K562 (cell line): Measurements from ENCODE around the gene CD4. TPM values are rescaled to one million over a fixed set of nuclear protein-coding genes. Genes with fewer than 3 reads are reported as not detected.

Experiments used
- ATAC-seq: fragments of 200-7000 bp; cut with Tn5 transposase; 3 replicates; pipeline ENCODE4 v1.9.1; 2020; ENCODE audit warnings: moderate library complexity
- BruUV-seq: library from RNA; stranded (reverse); fragments of 400-500 nt; replicated peaks from 2 replicates; lab custom pipeline; 2021; lab: Mats Ljungman, UMichigan
- CTCF ChIA-PET: fragments of 300-600 bp; formaldehyde crosslinking; extraction: SDS; loops from one replicate; lab custom pipeline; 2021; ENCODE audit warnings: low intra/inter-chr PET ratio; lab: Yijun Ruan, JAX
- POLR2A ChIA-PET: fragments of 300-600, 350-650 bp; sonication (Branson Sonifier 250); formaldehyde crosslinking; extraction: SDS; loops from one replicate; lab custom pipeline; 2021; ENCODE audit warnings: antibody characterized with exemption, inconsistent platforms; lab: Yijun Ruan, JAX
- DNase-seq, 4 experiments: peaks; one replicate each; pipeline versions ENCODE4 v3.0.0 to v3.0.0-alpha.2; 2011 to 2018; ENCODE audit warnings: low spot score in 3 of 4, mixed read lengths in 3 of 4; ENCODE audit errors: extremely low read depth in 1 of 4
- FAIRE-seq: peaks from 2 replicates; lab custom pipeline; 2011; peaks lifted over from hg19 to GRCh38; lab: Jason Lieb, UNC
- H2AFZ ChIP-seq: 2 replicates; pipeline ENCODE4 v1.6.0; 2011; ENCODE audit warnings: low read depth, low read length, control low read depth, inconsistent platforms
- H3K27ac ChIP-seq: fragments of 200-600 bp; 3 replicates; pipeline ENCODE4 v1.8.0; 2011; ENCODE audit warnings: low read depth, mild to moderate bottlenecking, control low read depth, inconsistent platforms, low read length, moderate library complexity, mixed read lengths; ENCODE audit errors: extremely low read depth
- H3K27me3 ChIP-seq, 2 experiments: fragments of 300-600 bp in 1 of 2; 2 replicates in 1 of 2; 3 replicates in 1 of 2; pipeline versions ENCODE4 v1.6.0 to v1.8.0; 2011; ENCODE audit warnings: inconsistent platforms in 2 of 2, low read length in 2 of 2, mild to moderate bottlenecking in 1 of 2, mixed read lengths in 1 of 2, moderate library complexity in 1 of 2; ENCODE audit not compliant: control insufficient read depth in 2 of 2, insufficient read depth in 2 of 2
- H3K36me3 ChIP-seq: fragments of 300-600 bp; 3 replicates; pipeline ENCODE4 v1.8.0; 2011; ENCODE audit warnings: mild to moderate bottlenecking, low read length, inconsistent platforms; ENCODE audit not compliant: control insufficient read depth, insufficient read depth
- H3K4me1 ChIP-seq, 2 experiments: fragments of 200-600 bp in 1 of 2; replicated peaks in 1 of 2; 2 replicates in 1 of 2; 3 replicates in 1 of 2; pipeline versions ENCODE4 v1.5.1 to v1.8.0; 2011; ENCODE audit warnings: inconsistent platforms in 2 of 2, low read length in 2 of 2, mild to moderate bottlenecking in 1 of 2, mixed read lengths in 1 of 2, moderate library complexity in 1 of 2; ENCODE audit not compliant: control insufficient read depth in 2 of 2, insufficient read depth in 2 of 2
- H3K4me2 ChIP-seq: 2 replicates; pipeline ENCODE4 v1.6.1; 2011; ENCODE audit warnings: low read length, control low read depth, inconsistent platforms, mixed read lengths; ENCODE audit not compliant: insufficient read depth
- H3K4me3 ChIP-seq: fragments of 200-600 bp; sonication (generic), shearing (Covaris generic); 2 replicates; pipeline ENCODE4 v1.5.1; 2016; ENCODE audit warnings: control low read depth, inconsistent platforms
- H3K79me2 ChIP-seq: fragments of 200-600 bp; 3 replicates; pipeline ENCODE4 v1.8.0; 2011; ENCODE audit warnings: low read length, inconsistent platforms; ENCODE audit not compliant: control insufficient read depth, insufficient read depth
- H3K9ac ChIP-seq, 2 experiments: 2 replicates each; pipeline versions ENCODE4 v1.6.0 to v1.6.1; 2011; ENCODE audit warnings: low read depth in 2 of 2, low read length in 2 of 2, control low read depth in 1 of 2, inconsistent platforms in 1 of 2, mild to moderate bottlenecking in 1 of 2, mixed read lengths in 1 of 2; ENCODE audit not compliant: insufficient read depth in 1 of 2
- H3K9me1 ChIP-seq: one replicate; pipeline ENCODE4 v1.6.0; 2011; ENCODE audit warnings: inconsistent platforms, mild to moderate bottlenecking, low read length, moderate library complexity; ENCODE audit not compliant: control insufficient read depth, insufficient read depth
- H3K9me3 ChIP-seq: replicated peaks from 2 replicates; pipeline ENCODE4 v1.5.1; 2011; ENCODE audit warnings: low read depth, low read length, inconsistent platforms; ENCODE audit not compliant: control insufficient read depth, insufficient read depth
- H4K20me1 ChIP-seq: replicated peaks from 2 replicates; pipeline ENCODE4 v1.6.1; 2011; ENCODE audit warnings: low read length, inconsistent platforms, mixed read lengths; ENCODE audit not compliant: control insufficient read depth, insufficient read depth
- E2F5 ChIP-seq: sonication (generic); formaldehyde crosslinking; IDR thresholded peaks from 2 replicates; pipeline ENCODE4 v1.8.0; 2022; ENCODE audit warnings: mild to moderate bottlenecking, missing genetic modification reagents
- MBD2 ChIP-seq: sonication (generic); IDR thresholded peaks from 2 replicates; pipeline ENCODE4 v1.6.1; 2016; ENCODE audit warnings: low read depth, borderline replicate concordance
- PRPF4 ChIP-seq: fragments of 200-400 bp; formaldehyde crosslinking; IDR thresholded peaks from one replicate; pipeline ENCODE4 v1.6.1; 2017; ENCODE audit warnings: low read length, low read depth, mild to moderate bottlenecking; ENCODE audit not compliant: insufficient read depth, poor library complexity, severe bottlenecking
- SAFB ChIP-seq: fragments of 200-400 bp; formaldehyde crosslinking; IDR thresholded peaks from 2 replicates; pipeline ENCODE4 v1.6.1; 2017; ENCODE audit warnings: low read depth, low read length, borderline replicate concordance
- WGBS: fragments of 100-300 bp; shearing (Covaris generic); methylation state at CpG from one replicate; pipeline ENCODE4 v1.1.6; 2016; ENCODE audit warnings: low coverage, mixed read lengths; ENCODE audit not compliant: insufficient coverage; ENCODE audit errors: missing lambda C conversion rate; 5-methylcytosine and 5-hydroxymethylcytosine counted together
- in situ Hi-C: fragments of 300-500 bp; cut with MboI; formaldehyde crosslinking; loops from 4 replicates; pipeline ENCODE4 v1.15.0; 2018; ENCODE audit warnings: inconsistent platforms, mixed read lengths
- intact Hi-C: fragments of 100-400 bp; cut with micrococcal nuclease; formaldehyde crosslinking; loops from 2 replicates; pipeline ENCODE4 v1.14.2; 2022
- polyA plus RNA-seq, 8 experiments: library from polyadenylated mRNA; depleted of rRNA in 4 of 8; stranded (reverse) in 5 of 8; unstranded in 3 of 8; fragments of >200 nt; fragmentation: Nextera tagmentation in 2 of 8; fragmentation: Illumina TruSeq in 1 of 8; extraction: Ambion mirVana in 2 of 8; extraction: Trizol in 1 of 8; gene quantifications; 2 replicates each; pipeline versions ENCODE4 v1.2.1 to v1.2.3, GENCODE V29; 2011 to 2014; ENCODE audit warnings: inconsistent platforms in 1 of 8, missing spikeins in 1 of 8
- total RNA-seq, 7 experiments: library from RNA; depleted of rRNA in 6 of 7; stranded (reverse); fragments of >200 nt in 6 of 7; fragmentation: Illumina TruSeq in 2 of 7; extraction: Trizol in 2 of 7; gene quantifications; 2 replicates each; pipeline versions ENCODE4 v1.2.1 to v1.2.3, GENCODE V29; 2011 to 2021; ENCODE audit warnings: low replicate concordance in 1 of 7

Gene CD4
- total and polyA plus RNA-seq, 9 of the 15 experiments (the other 6 are each of a cell fraction or from before 2014, with no cell fraction given) = 0.06 to 0.27 (median 0.09) TPM; not detected in 5

GRCh38 chr12:6819106-6820030 is 30.0 kb downstream of the CD4 start:
- Histone ChIP-seq H2AFZ (no peak overlapping the region), H3K4me1 (peaks cover 8 to 15% of the 10 kb centered on the region in 2 experiments; a peak in 4 of 5 replicates), H4K20me1 (no peaks in the 10 kb centered on the region), H3K4me3 (no peak overlapping the region), H3K4me2 (no peak overlapping the region), H3K9me3 (no peaks in the 10 kb centered on the region), H3K27me3 (peaks cover 0 to 4% of the 10 kb centered on the region in 2 experiments; a peak in 1 of 5 replicates), H3K36me3 (no peaks in the 10 kb centered on the region), H3K9ac (peak overlapping the region in 1 of 2 experiments; percentile 45; a peak in 2 of 4 replicates), H3K79me2 (no peaks in the 10 kb centered on the region), H3K9me1 (no peaks in the 10 kb centered on the region), H3K27ac (no peak overlapping the region)
- TF ChIP-seq PRPF4 = no peak
- no peak for TF ChIP-seq E2F5 (CRISPR knock-in tag)
- no peak for TF ChIP-seq MBD2
- TF ChIP-seq SAFB = no peak
- BruUV-seq = no TSS peak
- ChIA-PET POLR2A (no interaction called here), CTCF (no interaction called here)
- ATAC-seq (no peak), DNase-seq (no peak), FAIRE-seq (no peak)
- in situ Hi-C loops (no loop called here), intact Hi-C loops (loop anchor here (10.0 kb wide), 2 partner anchors 205 to 265 kb away; partner anchors contain the start of gene IFFO1)
- 56% methylated on average over 6 of the region's 13 CpGs for WGBS
